Endothelial cell of umbilical vein (primary cell): ENCODE data around the gene TEX35. TPM values are rescaled to one million over a fixed set of nuclear protein-coding genes. Genes with fewer than 3 reads are reported as not detected.

Experiments used
- BruUV-seq: library from RNA; stranded (reverse); fragments of 400-500 nt; replicated peaks from 2 replicates; lab custom pipeline; 2021; lab: Mats Ljungman, UMichigan
- CTCF ChIA-PET: fragments of 300-600, 350-600 bp; sonication (Branson Sonifier 250); formaldehyde crosslinking; loops from one replicate; lab custom pipeline; 2021; ENCODE audit warnings: antibody characterized with exemption, inconsistent platforms; lab: Charles Lee
- POLR2A ChIA-PET: fragments of 300-600, 350-600 bp; sonication (Branson Sonifier 250); formaldehyde crosslinking; loops from one replicate; lab custom pipeline; 2021; ENCODE audit warnings: antibody characterized with exemption, inconsistent platforms; lab: Charles Lee
- DNase-seq: peaks from one replicate; pipeline ENCODE4 v3.0.0-alpha.2; 2011; ENCODE audit warnings: low read depth, low spot score
- FAIRE-seq: peaks from 2 replicates; lab custom pipeline; 2011; peaks lifted over from hg19 to GRCh38; lab: Jason Lieb, UNC
- H2AFZ ChIP-seq: 2 replicates; pipeline ENCODE4 v1.6.0; 2012; ENCODE audit warnings: low read depth, low read length, control low read depth, inconsistent platforms
- H3K27ac ChIP-seq: 2 replicates; pipeline ENCODE4 v1.5.1; 2011; ENCODE audit warnings: low read depth, mild to moderate bottlenecking, control low read depth, low read length, moderate library complexity; ENCODE audit not compliant: insufficient read depth
- H3K27me3 ChIP-seq, 2 experiments: 2 replicates each; pipeline versions ENCODE4 v1.6.0 to v1.6.1; 2011; ENCODE audit warnings: low read length in 2 of 2, mixed read lengths in 1 of 2; ENCODE audit not compliant: control insufficient read depth in 2 of 2, insufficient read depth in 2 of 2
- H3K36me3 ChIP-seq, 2 experiments: 2 replicates in 1 of 2; 3 replicates in 1 of 2; pipeline ENCODE4 v1.5.1; 2011; ENCODE audit warnings: low read length in 2 of 2, mild to moderate bottlenecking in 1 of 2, moderate library complexity in 1 of 2; ENCODE audit not compliant: control insufficient read depth in 2 of 2, insufficient read depth in 2 of 2; ENCODE audit errors: extremely low read depth in 1 of 2
- H3K4me1 ChIP-seq: 3 replicates; pipeline ENCODE4 v1.5.1; 2011; ENCODE audit warnings: mild to moderate bottlenecking, low read length; ENCODE audit not compliant: control insufficient read depth, insufficient read depth; ENCODE audit errors: extremely low read depth
- H3K4me2 ChIP-seq: 2 replicates; pipeline ENCODE4 v1.6.1; 2011; ENCODE audit warnings: low read length, control low read depth, mixed read lengths; ENCODE audit not compliant: insufficient read depth
- H3K4me3 ChIP-seq, 3 experiments: fragments of 200-600 bp in 1 of 3; sonication (generic), shearing (Covaris generic) in 1 of 3; replicated peaks in 1 of 3; 2 replicates each; pipeline ENCODE4 v1.5.1; 2011 to 2016; ENCODE audit warnings: control low read depth in 3 of 3, low read length in 3 of 3, mild to moderate bottlenecking in 2 of 3, inconsistent platforms in 1 of 3, low read depth in 1 of 3, moderate library complexity in 1 of 3; ENCODE audit not compliant: insufficient read depth in 1 of 3
- H3K79me2 ChIP-seq: 2 replicates; pipeline ENCODE4 v1.6.0; 2012; ENCODE audit warnings: low read length, inconsistent platforms; ENCODE audit not compliant: control insufficient read depth, insufficient read depth
- H3K9ac ChIP-seq: replicated peaks from 2 replicates; pipeline ENCODE3; 2011; ENCODE audit warnings: low read length, control low read depth; ENCODE audit not compliant: insufficient read depth; ENCODE audit errors: extremely low read depth
- H3K9me1 ChIP-seq: replicated peaks from 3 replicates; pipeline ENCODE4 v1.6.0; 2011; ENCODE audit warnings: mild to moderate bottlenecking, low read length; ENCODE audit not compliant: control insufficient read depth, insufficient read depth; ENCODE audit errors: extremely low read depth
- H3K9me3 ChIP-seq: replicated peaks from 2 replicates; pipeline ENCODE4 v1.5.1; 2012; ENCODE audit warnings: low read length, inconsistent platforms; ENCODE audit not compliant: control insufficient read depth, insufficient read depth
- H4K20me1 ChIP-seq: replicated peaks from 2 replicates; pipeline ENCODE3; 2011; ENCODE audit warnings: mild to moderate bottlenecking, low read length; ENCODE audit not compliant: control insufficient read depth, insufficient read depth; ENCODE audit errors: extremely low read depth
- CTCF ChIP-seq, 2 donors: IDR thresholded peaks; 1 replicate in 1 of 2; 2 replicates in 1 of 2; pipeline ENCODE4 v1.5.1; 2011; ENCODE audit warnings: low read length in 2 of 2, mild to moderate bottlenecking in 2 of 2, moderate library complexity in 2 of 2, control low read depth in 1 of 2, inconsistent platforms in 1 of 2, low read depth in 1 of 2; ENCODE audit not compliant: insufficient read depth in 1 of 2; ENCODE audit errors: extremely low read depth in 1 of 2
- EZH2 ChIP-seq: IDR thresholded peaks from 2 replicates; pipeline ENCODE4 v1.6.1; 2012; ENCODE audit warnings: borderline replicate concordance, low read depth, mild to moderate bottlenecking, moderate library complexity, low read length, inconsistent platforms; ENCODE audit not compliant: severe bottlenecking
- FOS ChIP-seq: IDR thresholded peaks from 2 replicates; pipeline ENCODE4 v1.6.1; 2011; ENCODE audit warnings: mild to moderate bottlenecking, low read length, moderate library complexity, borderline replicate concordance; ENCODE audit not compliant: insufficient read depth
- GATA2 ChIP-seq: IDR thresholded peaks from 2 replicates; pipeline ENCODE4 v1.7.0; 2011; ENCODE audit warnings: low read depth, mild to moderate bottlenecking, moderate library complexity, mixed read lengths, low read length; ENCODE audit not compliant: insufficient read length, insufficient read depth
- JUN ChIP-seq: IDR thresholded peaks from 2 replicates; pipeline ENCODE4 v1.6.1; 2011; ENCODE audit warnings: borderline replicate concordance, low read depth; ENCODE audit not compliant: insufficient read length, insufficient read depth
- MAX ChIP-seq: IDR thresholded peaks from 2 replicates; pipeline ENCODE4 v1.6.1; 2011; ENCODE audit not compliant: insufficient read depth, insufficient read length
- MYC ChIP-seq: IDR thresholded peaks from one replicate; pipeline ENCODE4 v1.6.1; 2011; ENCODE audit warnings: mild to moderate bottlenecking, low read depth, low read length
- POLR2A ChIP-seq: IDR thresholded peaks from 2 replicates; pipeline ENCODE4 v1.6.1; 2012; ENCODE audit warnings: low read depth, mild to moderate bottlenecking, control low read depth, low read length
- POLR2AphosphoS5 ChIP-seq: IDR thresholded peaks from 2 replicates; pipeline ENCODE4 v1.6.1; 2012; ENCODE audit warnings: low read depth, mild to moderate bottlenecking, control low read depth, low read length, moderate library complexity; ENCODE audit not compliant: insufficient read depth
- dilution Hi-C: fragments of 300-500 bp; cut with MboI; formaldehyde crosslinking; loops from one replicate; pipeline ENCODE4 v1.15.0; 2019; ENCODE audit warnings: low sequenced_read_pairs; ENCODE audit not compliant: extremely low pct_ligation_motif_present
- intact Hi-C: fragments of 100-400 bp; cut with micrococcal nuclease; formaldehyde crosslinking; loops from one replicate; pipeline ENCODE4 v1.10.0; 2022
- polyA plus RNA-seq, 4 experiments: library from polyadenylated mRNA; depleted of rRNA in 3 of 4; stranded (reverse) in 3 of 4; unstranded in 1 of 4; fragments of >200 nt; gene quantifications; 2 replicates each; pipeline versions ENCODE4 v1.2.1 to v1.2.3, GENCODE V29; 2011 to 2012; ENCODE audit warnings: missing spikeins in 1 of 4
- total RNA-seq: library from RNA; stranded (reverse); gene quantifications from 2 replicates; pipeline ENCODE4 v1.2.3, GENCODE V29; 2021

The TEX35 gene
- total and polyA plus RNA-seq, 2 donors (not counting 3 experiments of a cell fraction or from before 2014, with no cell fraction given), result not detected

- intact Hi-C loops, result no loop called here
- dilution Hi-C loops, result no loop called here
- Histone ChIP-seq H3K9me3 (no peaks in the 10 kb centered on the region), H3K4me2 (no peak overlapping the region), H3K27me3 (no peaks in the 10 kb centered on the region), H3K4me3 (no peak overlapping the region), H4K20me1 (no peaks in the 10 kb centered on the region), H2AFZ (no peak overlapping the region), H3K27ac (no peak overlapping the region), H3K9me1 (no peaks in the 10 kb centered on the region), H3K4me1 (no peaks in the 10 kb centered on the region), H3K9ac (no peak overlapping the region), H3K36me3 (no peaks in the 10 kb centered on the region), H3K79me2 (no peaks in the 10 kb centered on the region)
- POLR2A ChIA-PET, result no interaction called here
- FAIRE-seq (no peak), DNase-seq (no peak)
- no TSS peak for BruUV-seq
- CTCF ChIA-PET, result interaction anchor here (1.0 to 7.4 kb wide), 5 partner anchors 188 to 474 kb away, joined by 3 to 88 read pairs (median 16); no protein-coding TSS in a partner anchor
- TF ChIP-seq GATA2 (no peak), JUN (no peak), CTCF (IDR thresholded peaks at IDR 0.05; ENCODE audit: extremely low read depth in 1 of 2, insufficient read depth in 1 of 2, low read depth in 1 of 2, low read length in 2 of 2) (no peak), POLR2A (no peak), MYC (no peak), POLR2AphosphoS5 (no peak), FOS (no peak), MAX (no peak), EZH2 (no peak)
Observed at GRCh38 chr1:178528953-178529335, 16.0 kb downstream of the TEX35 start.
